B cell (primary cell): ENCODE measurements around the gene FOXN3. TPM values are rescaled to one million over a fixed set of nuclear protein-coding genes. Genes with fewer than 3 reads are reported as not detected.

Experiments
- ATAC-seq: fragments of 200-7000 bp; cut with Tn5 transposase; one replicate; pipeline ENCODE4 v1.10.0; 2021; ENCODE audit warnings: low read depth, mild to moderate bottlenecking, moderate number of reproducible peaks, moderate library complexity
- CTCF ChIA-PET: fragments of 350-600 bp; sonication (Branson Sonifier 250); formaldehyde crosslinking; loops from one replicate; lab custom pipeline; 2021; ENCODE audit warnings: antibody characterized with exemption, inconsistent platforms; lab: Charles Lee
- POLR2A ChIA-PET: fragments of 350-600 bp; sonication (Branson Sonifier 250); formaldehyde crosslinking; loops from one replicate; lab custom pipeline; 2021; ENCODE audit warnings: antibody characterized with exemption; lab: Charles Lee
- DNase-seq: peaks from one replicate; pipeline ENCODE4 v3.0.0; 2013
- H2AFZ ChIP-seq: 2 replicates; pipeline ENCODE4 v1.6.1; 2012; ENCODE audit warnings: mild to moderate bottlenecking, low read depth, low read length; ENCODE audit not compliant: insufficient read depth, poor library complexity, severe bottlenecking
- H3K27ac ChIP-seq, 2 donors: 1 replicate in 1 of 2; 2 replicates in 1 of 2; pipeline ENCODE4 v1.5.1; 2012 to 2013; ENCODE audit warnings: low read length in 2 of 2, mild to moderate bottlenecking in 2 of 2, moderate library complexity in 1 of 2
- H3K27me3 ChIP-seq, 4 experiments: fragments of 200-600 bp in 1 of 4; sonication (generic) in 1 of 4; replicated peaks in 1 of 4; 1 replicate in 2 of 4; 2 replicates in 2 of 4; pipeline versions ENCODE4 v1.6.1 to v1.7.0; 2013 to 2016; ENCODE audit warnings: low read length in 3 of 4, mild to moderate bottlenecking in 2 of 4, mixed read lengths in 1 of 4, moderate library complexity in 1 of 4; ENCODE audit not compliant: insufficient read depth in 4 of 4, control insufficient read depth in 3 of 4; ENCODE audit errors: control extremely low read depth in 1 of 4
- H3K36me3 ChIP-seq, 2 experiments: replicated peaks in 1 of 2; 1 replicate in 1 of 2; 2 replicates in 1 of 2; pipeline versions ENCODE4 v1.6.1 to v1.7.1; 2013; ENCODE audit warnings: low read length in 1 of 2; ENCODE audit not compliant: insufficient read depth in 2 of 2, control insufficient read depth in 1 of 2; ENCODE audit errors: control extremely low read depth in 1 of 2, extremely low read depth in 1 of 2
- H3K4me1 ChIP-seq, 2 donors: fragments of 200-600 bp in 1 of 2; sonication (generic) in 1 of 2; 1 replicate in 1 of 2; 2 replicates in 1 of 2; pipeline versions ENCODE4 v1.5.1 to v1.6.1; 2013 to 2017; ENCODE audit warnings: low read length in 2 of 2; ENCODE audit not compliant: control insufficient read depth in 2 of 2, insufficient read depth in 2 of 2
- H3K4me2 ChIP-seq: replicated peaks from 2 replicates; pipeline ENCODE3; 2012; ENCODE audit warnings: mild to moderate bottlenecking, low read depth, low read length; ENCODE audit not compliant: poor library complexity, severe bottlenecking
- H3K4me3 ChIP-seq, 5 experiments: fragments of 200-600 bp in 1 of 5; sonication (generic) in 1 of 5; 1 replicate in 3 of 5; 2 replicates in 2 of 5; pipeline versions ENCODE4 v1.5.1 to v1.7.0; 2011 to 2016; ENCODE audit warnings: low read length in 4 of 5, mild to moderate bottlenecking in 4 of 5, low read depth in 2 of 5, control low read depth in 1 of 5, moderate library complexity in 1 of 5; ENCODE audit not compliant: insufficient read depth in 1 of 5; ENCODE audit errors: control extremely low read depth in 1 of 5, extremely low read depth in 1 of 5
- H3K79me2 ChIP-seq: fragments of 200-600 bp; sonication (generic); one replicate; pipeline ENCODE4 v1.6.0; 2016; ENCODE audit warnings: low read length; ENCODE audit not compliant: control insufficient read depth, insufficient read depth
- H3K9ac ChIP-seq: fragments of 200-600 bp; sonication (generic); 2 replicates; pipeline ENCODE4 v1.6.1; 2017; ENCODE audit warnings: mild to moderate bottlenecking, low read length, moderate library complexity
- H3K9me3 ChIP-seq, 3 donors: one replicate each; pipeline versions ENCODE4 v1.6.1 to v1.7.1; 2013; ENCODE audit warnings: low read length in 2 of 3; ENCODE audit not compliant: control insufficient read depth in 2 of 3, insufficient read depth in 1 of 3; ENCODE audit errors: control extremely low read depth in 1 of 3
- H4K20me1 ChIP-seq: 2 replicates; pipeline ENCODE4 v1.6.0; 2012; ENCODE audit warnings: mild to moderate bottlenecking, low read length; ENCODE audit not compliant: insufficient read depth, control insufficient read depth, poor library complexity, severe bottlenecking
- H3K27ac Mint-ChIP-seq: one replicate; pipeline ENCODE4 v1.8.0; 2021; ENCODE audit warnings: mixed read lengths
- H3K27me3 Mint-ChIP-seq: one replicate; pipeline ENCODE4 v1.8.0; 2021; ENCODE audit warnings: mixed read lengths
- H3K4me1 Mint-ChIP-seq: one replicate; pipeline ENCODE4 v1.8.0; 2021; ENCODE audit warnings: mixed read lengths
- H3K4me3 Mint-ChIP-seq: one replicate; pipeline ENCODE4 v1.8.0; 2021; ENCODE audit warnings: mixed read lengths
- H3K9me3 Mint-ChIP-seq: one replicate; pipeline ENCODE4 v1.8.0; 2022; ENCODE audit warnings: mixed read lengths; ENCODE audit not compliant: insufficient read depth
- EZH2 ChIP-seq: IDR thresholded peaks from 2 replicates; pipeline ENCODE4 v1.6.1; 2012; ENCODE audit warnings: borderline replicate concordance, low read depth, mild to moderate bottlenecking, moderate library complexity, low read length; ENCODE audit not compliant: insufficient read depth, poor library complexity, severe bottlenecking
- WGBS: methylation state at CpG from one replicate; pipeline ENCODE4 v1.1.5; 2013; ENCODE audit warnings: missing lambda C conversion rate; ENCODE audit not compliant: insufficient coverage; 5-methylcytosine and 5-hydroxymethylcytosine counted together
- intact Hi-C: fragments of 100-400 bp; cut with micrococcal nuclease; formaldehyde crosslinking; loops from one replicate; pipeline ENCODE4 v1.10.0; 2022
- polyA plus RNA-seq: library from polyadenylated mRNA; depleted of rRNA; stranded (reverse); fragments of >200 nt; gene quantifications from 2 replicates; pipeline ENCODE4 v1.2.3, GENCODE V29; 2012
- total RNA-seq, 2 donors: library from RNA; stranded (reverse); fragments of 120-200 nt in 1 of 2; gene quantifications; 1 replicate in 1 of 2; 2 replicates in 1 of 2; pipeline versions ENCODE4 v1.2.3 to v1.2.4, GENCODE V29; 2013 to 2022
- TF ChIP-seq, protein P1 (sequence below): fragments of 200-600 bp; IDR thresholded peaks from one replicate; pipeline ENCODE4 v1.8.0; 2022; ENCODE audit warnings: antibody characterized with exemption, mild to moderate bottlenecking

FOXN3 gene
- total and polyA plus RNA-seq, 2 donors (not counting 1 experiment from before 2014, with no cell fraction given): 80.6 to 98.2 TPM

DNA sequence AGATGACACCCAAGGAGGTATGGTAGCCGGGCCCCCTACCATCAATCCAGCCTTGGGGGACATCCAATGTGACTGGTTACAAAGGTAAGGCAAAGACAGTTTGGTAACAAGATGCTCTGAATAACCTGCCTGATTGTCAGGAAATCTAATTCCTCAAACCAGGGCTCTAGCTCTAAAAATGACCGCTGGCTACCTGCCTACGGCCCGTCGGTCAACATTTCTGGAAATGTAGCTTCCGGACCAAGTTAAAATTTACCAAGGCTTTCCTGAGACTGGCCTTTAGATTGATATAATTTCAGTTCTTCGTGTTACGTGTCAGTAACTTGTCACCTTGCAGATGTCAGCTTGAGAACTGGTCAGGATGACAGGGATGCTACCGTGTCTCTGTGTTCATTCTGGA is 34.2 kb upstream of the FOXN3 start:
- ATAC-seq (no peak), DNase-seq (no peak)
- Mint-ChIP-seq H3K9me3 (no peaks in the 10 kb centered on the region), H3K27ac (no peak overlapping the region), H3K27me3 (no peaks in the 10 kb centered on the region), H3K4me3 (no peak overlapping the region), H3K4me1 (peaks cover 31% of the 10 kb centered on the region)
- H3K79me2 ChIP-seq: peaks cover 19% of the 10 kb centered on the region
- no peaks in the 10 kb centered on the region for H3K36me3 ChIP-seq
- no peaks in the 10 kb centered on the region for H3K27me3 ChIP-seq
- H3K27ac ChIP-seq: no peak overlapping the region
- no peak overlapping the region for H3K4me3 ChIP-seq
- no peak overlapping the region for H3K4me2 ChIP-seq
- H3K4me1 ChIP-seq: peaks cover 23 to 26% of the 10 kb centered on the region in 2 donors
- ChIA-PET POLR2A (no interaction called here), CTCF (no interaction called here)
- no peak for TF ChIP-seq EZH2
- TF ChIP-seq, protein P1, sequence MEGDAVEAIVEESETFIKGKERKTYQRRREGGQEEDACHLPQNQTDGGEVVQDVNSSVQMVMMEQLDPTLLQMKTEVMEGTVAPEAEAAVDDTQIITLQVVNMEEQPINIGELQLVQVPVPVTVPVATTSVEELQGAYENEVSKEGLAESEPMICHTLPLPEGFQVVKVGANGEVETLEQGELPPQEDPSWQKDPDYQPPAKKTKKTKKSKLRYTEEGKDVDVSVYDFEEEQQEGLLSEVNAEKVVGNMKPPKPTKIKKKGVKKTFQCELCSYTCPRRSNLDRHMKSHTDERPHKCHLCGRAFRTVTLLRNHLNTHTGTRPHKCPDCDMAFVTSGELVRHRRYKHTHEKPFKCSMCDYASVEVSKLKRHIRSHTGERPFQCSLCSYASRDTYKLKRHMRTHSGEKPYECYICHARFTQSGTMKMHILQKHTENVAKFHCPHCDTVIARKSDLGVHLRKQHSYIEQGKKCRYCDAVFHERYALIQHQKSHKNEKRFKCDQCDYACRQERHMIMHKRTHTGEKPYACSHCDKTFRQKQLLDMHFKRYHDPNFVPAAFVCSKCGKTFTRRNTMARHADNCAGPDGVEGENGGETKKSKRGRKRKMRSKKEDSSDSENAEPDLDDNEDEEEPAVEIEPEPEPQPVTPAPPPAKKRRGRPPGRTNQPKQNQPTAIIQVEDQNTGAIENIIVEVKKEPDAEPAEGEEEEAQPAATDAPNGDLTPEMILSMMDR: no peak
- H3K9ac ChIP-seq: no peak overlapping the region
- WGBS: 97% methylated on average over 9 of the region's 9 CpGs
- peaks cover 0 to 3% (median 0%) of the 10 kb centered on the region in 3 donors for H3K9me3 ChIP-seq
- no peak overlapping the region for H2AFZ ChIP-seq
- no peaks in the 10 kb centered on the region for H4K20me1 ChIP-seq
- intact Hi-C loops: no loop called here

DNA sequence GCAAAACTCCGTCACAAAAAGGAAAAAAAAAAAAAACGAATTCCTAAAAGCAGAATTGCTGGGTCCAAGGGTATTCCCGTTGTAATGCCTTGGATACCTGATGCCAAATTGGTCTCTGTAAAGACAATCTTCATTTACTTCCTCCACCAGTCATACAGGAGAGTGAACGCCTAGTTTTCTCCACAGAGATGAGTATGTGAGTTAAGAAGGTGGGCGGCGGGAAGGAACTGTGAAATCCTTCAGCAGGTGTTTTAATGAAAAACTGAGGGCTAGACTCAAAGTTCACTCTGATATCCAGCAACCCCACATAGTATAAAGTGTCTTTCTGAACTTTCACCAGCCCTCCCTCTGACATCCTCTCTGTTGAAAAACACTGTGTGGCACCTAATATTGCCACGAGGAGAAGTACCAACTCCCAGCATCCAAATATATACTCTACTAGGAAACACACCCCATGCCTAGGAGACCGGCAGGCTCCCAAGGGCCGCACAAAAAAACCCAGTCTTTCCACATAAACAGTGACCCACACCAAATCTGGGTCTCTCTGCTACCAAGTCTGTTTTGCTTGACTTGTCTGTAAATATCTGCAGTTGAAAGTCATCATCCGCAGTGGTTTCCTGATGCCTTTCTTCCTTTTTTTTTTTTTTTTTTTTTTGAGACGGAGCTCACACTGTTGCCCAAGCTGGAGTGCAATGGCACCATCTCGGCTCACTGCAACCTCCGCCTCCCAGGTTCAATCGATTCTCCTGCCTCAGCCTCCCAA is 30.3 kb upstream of the FOXN3 start:
- Mint-ChIP-seq H3K27ac (peak overlapping the region; percentile 74), H3K9me3 (no peaks in the 10 kb centered on the region), H3K27me3 (no peaks in the 10 kb centered on the region), H3K4me1 (peaks cover 64% of the 10 kb centered on the region), H3K4me3 (peak overlapping the region; percentile 73)
- no peaks in the 10 kb centered on the region for H4K20me1 ChIP-seq
- ChIA-PET POLR2A (interaction anchor here (0.7 kb wide), 1 partner anchor 177 kb away, joined by 3 read pairs; no protein-coding TSS in a partner anchor), CTCF (no interaction called here)
- H3K27me3 ChIP-seq: no peaks in the 10 kb centered on the region
- H3K36me3 ChIP-seq: no peaks in the 10 kb centered on the region
- peak overlapping the region; percentile 7 for H2AFZ ChIP-seq
- H3K4me2 ChIP-seq: peak overlapping the region; percentile 65
- H3K9me3 ChIP-seq: peaks cover 0 to 3% (median 0%) of the 10 kb centered on the region in 3 donors
- peaks cover 40% of the 10 kb centered on the region for H3K79me2 ChIP-seq
- H3K9ac ChIP-seq: peak overlapping the region; percentile 21
- peaks cover 58 to 61% of the 10 kb centered on the region in 2 donors for H3K4me1 ChIP-seq
- WGBS: 3% methylated on average over 4 of the region's 14 CpGs
- H3K4me3 ChIP-seq: peak overlapping the region in 3 of 5 experiments; percentile 0 to 25 (median 6)
- TF ChIP-seq, protein P1: no peak
- TF ChIP-seq EZH2: no peak
- DNase-seq (peak; percentile 53), ATAC-seq (peak; percentile 45)
- H3K27ac ChIP-seq: peak overlapping the region; percentile 44 to 54
- intact Hi-C loops: no loop called here
